PFSK-1 (cell line): Measurements from ENCODE around the gene NOP14.

Experiments used
- POLR2AphosphoS5 ChIP-seq: IDR thresholded peaks from 2 replicates; pipeline ENCODE4 v1.6.1; 2012; ENCODE audit warnings: low read depth, mild to moderate bottlenecking, control low read depth, low read length, moderate library complexity
- REST ChIP-seq, 2 experiments: IDR thresholded peaks; 2 replicates each; pipeline versions ENCODE4 v1.6.1 to v1.8.0; 2011 to 2012; ENCODE audit warnings: low read depth in 2 of 2, low read length in 2 of 2, control low read depth in 1 of 2, inconsistent platforms in 1 of 2, mild to moderate bottlenecking in 1 of 2, moderate library complexity in 1 of 2; ENCODE audit not compliant: insufficient read depth in 1 of 2
- SIN3A ChIP-seq: IDR thresholded peaks from 2 replicates; pipeline ENCODE4 v1.6.1; 2012; ENCODE audit warnings: mild to moderate bottlenecking, low read length, moderate library complexity, borderline replicate concordance; ENCODE audit not compliant: insufficient read depth

GRCh38 chr4:2982012-2982411 lies 18.8 kb upstream of the NOP14 start:
- TF ChIP-seq POLR2AphosphoS5, result no peak
- TF ChIP-seq REST (IDR thresholded peaks at IDR 0.05; ENCODE audit: insufficient read depth in 1 of 2, low read depth in 2 of 2, low read length in 2 of 2), result no peak
- no peak for TF ChIP-seq SIN3A
